Right ventricle myocardium superior (tissue), 1 donor: ENCODE results near the gene PVR. TPM values are rescaled to one million over a fixed set of nuclear protein-coding genes. Genes with fewer than 3 reads are reported as not detected.
"Not testable (repeated sequence)": the region's sequence is repeated elsewhere in the genome, so short reads cannot be mapped to it uniquely, and the experiment has no call there.

Experiments used
- ATAC-seq: fragments of 200-7000 bp; cut with Tn5 transposase; one replicate; pipeline ENCODE4 v1.9.1; 2020; ENCODE audit warnings: mild to moderate bottlenecking; ENCODE audit not compliant: poor library complexity
- DNase-seq: peaks from one replicate; pipeline ENCODE4 v3.0.0-alpha.2; 2020
- intact Hi-C: fragments of 100-400 bp; cut with DNase I; formaldehyde crosslinking; loops from one replicate; pipeline ENCODE4 v1.11.2; 2022
- total RNA-seq: library from RNA; stranded (reverse); fragmentation: NEBNext Ultra II Directional; extraction: Animal tissue kit (Norgen Biotek cat#: 25700); gene quantifications from one replicate; pipeline ENCODE4 v1.2.1, GENCODE V29; 2021
- donor health status: DM: no; HTN: yes; CAD: no; lungs with severe emphysema.

Gene PVR
- total RNA-seq, 1 donor from 2014 or later: 32.1 TPM

GRCh38 chr19:44662691-44663385, 19.1 kb downstream of the PVR start:
- intact Hi-C loops: no loop called here
- no peak for DNase-seq
- ATAC-seq: no peak

GRCh38 chr19:44663996-44664395, 20.3 kb downstream of the PVR start:
- DNase-seq (no peak), ATAC-seq (no peak)
- intact Hi-C loops: no loop called here

- ATAC-seq (no peak), DNase-seq (no peak)
- intact Hi-C loops: no loop called here
Observed at GRCh38 chr19:44664976-44665375, 21.3 kb downstream of the PVR start.

GRCh38 chr19:44666852-44667556, 23.3 kb downstream of the PVR start:
- ATAC-seq (no peak), DNase-seq (no peak)
- intact Hi-C loops: no loop called here

GRCh38 chr19:44668985-44669764, 25.5 kb downstream of the PVR start:
- no peak for ATAC-seq
- no peak for DNase-seq
- intact Hi-C loops: no loop called here

- DNase-seq, intact Hi-C loops, ATAC-seq: not testable (repeated sequence)
Observed at GRCh38 chr19:44670027-44670426, 26.3 kb downstream of the PVR start.

- intact Hi-C loops: no loop called here
- no peak for ATAC-seq
Observed at GRCh38 chr19:44671400-44671799, 27.7 kb downstream of the PVR start, which contains the start of gene CEACAM19. Gene CEACAM19 (plus strand): TSS chr19:44671482. CDS start chr19:44671932, 450 bp downstream.

GRCh38 chr19:44672226-44672625, 28.5 kb downstream of the PVR start:
- ATAC-seq (no peak), DNase-seq (no peak)
- intact Hi-C loops: no loop called here

More at GRCh38 chr19:44671400-44671799, 27.7 kb downstream of the PVR start, which contains the start of gene CEACAM19:
- no peak for DNase-seq

GRCh38 chr19:44673510-44673909, 29.8 kb downstream of the PVR start:
- DNase-seq: no peak
- intact Hi-C loops: no loop called here
- ATAC-seq: no peak

GRCh38 chr19:44675521-44675920, 31.8 kb downstream of the PVR start:
- ATAC-seq (no peak), DNase-seq (no peak)
- intact Hi-C loops: no loop called here

- no peak for ATAC-seq
- DNase-seq: no peak
- intact Hi-C loops: no loop called here
Observed at GRCh38 chr19:44677019-44677811, 33.5 kb downstream of the PVR start.

- no peak for ATAC-seq
- intact Hi-C loops: no loop called here
- no peak for DNase-seq
Observed at GRCh38 chr19:44680536-44680935, 36.8 kb downstream of the PVR start.

- intact Hi-C loops: no loop called here
- DNase-seq (no peak), ATAC-seq (no peak)
Observed at GRCh38 chr19:44681992-44682790, 38.5 kb downstream of the PVR start.

GRCh38 chr19:44682807-44683206, 39.1 kb downstream of the PVR start:
- no peak for DNase-seq
- ATAC-seq: no peak
- intact Hi-C loops: no loop called here

- intact Hi-C loops: no loop called here
- ATAC-seq (no peak), DNase-seq (no peak)
Observed at GRCh38 chr19:44683434-44684210, 39.9 kb downstream of the PVR start.

GRCh38 chr19:44684396-44684795, 40.7 kb downstream of the PVR start:
- intact Hi-C loops, ATAC-seq: not testable (repeated sequence)

More at GRCh38 chr19:44684396-44684795, 40.7 kb downstream of the PVR start:
- DNase-seq: not testable (repeated sequence)
